Measurements from ENCODE around the gene INPP5A.

INPP5A gene

DNA sequence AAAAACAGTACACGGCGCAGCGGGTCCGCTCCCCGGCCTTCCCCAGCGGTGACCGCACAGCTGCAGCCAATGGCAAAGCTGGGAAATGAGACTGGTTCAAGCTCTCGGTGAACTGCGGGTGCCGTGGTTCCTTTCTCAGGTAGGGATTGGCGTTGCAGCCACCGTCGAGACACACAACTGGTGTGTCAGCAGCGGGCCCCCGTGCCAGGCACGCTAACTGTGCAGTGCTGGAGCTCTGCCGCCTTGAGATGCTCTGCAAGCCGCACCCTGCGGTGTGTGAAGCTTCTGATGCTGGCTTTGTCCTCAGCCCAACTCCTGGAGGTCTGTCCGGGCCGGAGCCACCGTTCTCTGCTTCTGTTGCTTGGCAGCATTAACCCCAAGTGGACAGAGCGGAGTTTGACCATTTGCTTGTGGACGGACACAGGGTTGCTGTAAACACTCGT, 269.0 kb downstream of the INPP5A start:
- Histone ChIP-seq H3K27ac (ENCODE audit: low read depth, low read length) (no peak overlapping the region), H3K4me1 (ENCODE audit: insufficient read depth, low read length) (no peaks in the 10 kb centered on the region), H3K4me3 (ENCODE audit: low read length) (no peak overlapping the region), H3K9me3 (ENCODE audit: insufficient read depth, low read depth, low read length) (0 out of 2 replicates have a peak, but pooled peaks cover 2% of the 10 kb centered on the region), H3K27me3 (ENCODE audit: insufficient read depth, low read length) (no peaks in the 10 kb centered on the region), H3K9ac (ENCODE audit: low read depth, low read length) (no peak overlapping the region), H3K36me3 (ENCODE audit: insufficient read depth, low read length) (no peaks in the 10 kb centered on the region)
- 90% methylated on average over 25 of the region's 25 CpGs for WGBS

DNA sequence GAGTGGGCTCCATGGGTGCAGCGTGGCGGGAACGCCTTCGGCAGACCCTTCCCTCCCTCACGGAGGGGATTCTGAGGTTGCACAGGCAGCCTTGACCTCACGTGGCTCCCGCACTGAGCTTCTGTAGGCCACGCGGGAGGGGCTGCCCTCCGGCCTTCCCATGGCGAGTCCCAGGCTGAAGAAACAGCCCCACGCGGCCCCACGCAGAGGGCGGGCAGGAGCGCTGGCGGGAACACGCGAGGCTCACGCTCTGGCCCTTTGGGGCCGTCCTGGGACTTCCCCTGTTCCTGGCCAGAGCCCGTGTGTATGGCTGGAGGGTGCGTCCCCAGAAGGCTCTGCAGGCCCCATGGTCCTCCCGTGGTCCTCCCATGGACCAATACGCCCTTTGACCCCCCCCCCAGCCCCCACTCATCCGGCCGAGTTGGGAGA, 270.0 kb downstream of the INPP5A start:
- Histone ChIP-seq H3K4me3 (ENCODE audit: low read length) (no peak overlapping the region), H3K9ac (ENCODE audit: low read depth, low read length) (no peak overlapping the region), H3K4me1 (ENCODE audit: insufficient read depth, low read length) (no peaks in the 10 kb centered on the region), H3K36me3 (ENCODE audit: insufficient read depth, low read length) (no peaks in the 10 kb centered on the region), H3K9me3 (ENCODE audit: insufficient read depth, low read depth, low read length) (no peaks in the 10 kb centered on the region), H3K27ac (ENCODE audit: low read depth, low read length) (no peak overlapping the region), H3K27me3 (ENCODE audit: insufficient read depth, low read length) (no peaks in the 10 kb centered on the region)
- WGBS = 94% methylated on average over 27 of the region's 27 CpGs

DNA sequence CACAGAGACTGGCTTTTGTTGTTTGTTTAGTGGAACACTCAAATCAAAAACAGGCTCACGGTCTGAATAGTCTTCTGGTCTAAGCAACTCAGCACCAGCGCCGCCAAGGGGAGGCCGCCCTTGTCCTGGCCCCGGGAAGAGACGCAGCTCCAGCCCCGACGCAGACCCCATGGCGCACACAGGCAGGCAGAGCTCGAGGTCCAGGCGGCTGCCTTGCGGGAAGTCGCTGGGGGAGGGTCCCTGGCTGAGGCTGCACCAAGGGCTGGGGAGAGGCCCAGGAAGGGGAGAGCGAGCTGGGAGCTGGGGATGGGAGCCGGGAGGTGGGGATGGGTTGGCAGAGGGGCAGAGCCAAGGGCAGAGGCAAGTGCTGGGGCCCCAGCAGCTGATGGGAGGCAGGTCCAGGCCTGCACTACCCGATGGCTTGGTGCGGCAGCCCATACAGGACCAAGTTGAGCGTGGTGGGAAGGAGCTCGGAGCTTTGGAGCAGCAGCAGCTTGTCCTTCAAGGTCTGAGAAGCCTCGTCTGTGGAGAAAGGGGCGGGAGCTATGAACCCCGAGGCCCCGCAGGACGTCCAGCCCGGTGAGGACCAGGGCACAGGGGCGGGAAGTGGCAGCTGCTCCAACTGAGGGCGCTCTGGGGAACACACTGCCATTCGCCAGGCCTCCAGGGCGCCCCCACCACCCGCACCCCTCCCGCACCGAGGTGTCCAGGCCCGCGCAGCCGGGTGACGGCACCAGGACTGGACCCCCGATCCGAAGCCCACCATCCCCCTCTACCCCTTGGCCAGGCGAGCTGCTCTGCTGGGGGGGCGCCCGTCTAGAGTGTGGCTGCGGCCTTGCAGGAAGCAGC, 271.0 kb downstream of the INPP5A start:
- no peaks in the 10 kb centered on the region for H3K4me1 ChIP-seq (ENCODE audit: insufficient read depth, low read length)
- H3K4me3 ChIP-seq (ENCODE audit: low read length) = no peak overlapping the region

DNA sequence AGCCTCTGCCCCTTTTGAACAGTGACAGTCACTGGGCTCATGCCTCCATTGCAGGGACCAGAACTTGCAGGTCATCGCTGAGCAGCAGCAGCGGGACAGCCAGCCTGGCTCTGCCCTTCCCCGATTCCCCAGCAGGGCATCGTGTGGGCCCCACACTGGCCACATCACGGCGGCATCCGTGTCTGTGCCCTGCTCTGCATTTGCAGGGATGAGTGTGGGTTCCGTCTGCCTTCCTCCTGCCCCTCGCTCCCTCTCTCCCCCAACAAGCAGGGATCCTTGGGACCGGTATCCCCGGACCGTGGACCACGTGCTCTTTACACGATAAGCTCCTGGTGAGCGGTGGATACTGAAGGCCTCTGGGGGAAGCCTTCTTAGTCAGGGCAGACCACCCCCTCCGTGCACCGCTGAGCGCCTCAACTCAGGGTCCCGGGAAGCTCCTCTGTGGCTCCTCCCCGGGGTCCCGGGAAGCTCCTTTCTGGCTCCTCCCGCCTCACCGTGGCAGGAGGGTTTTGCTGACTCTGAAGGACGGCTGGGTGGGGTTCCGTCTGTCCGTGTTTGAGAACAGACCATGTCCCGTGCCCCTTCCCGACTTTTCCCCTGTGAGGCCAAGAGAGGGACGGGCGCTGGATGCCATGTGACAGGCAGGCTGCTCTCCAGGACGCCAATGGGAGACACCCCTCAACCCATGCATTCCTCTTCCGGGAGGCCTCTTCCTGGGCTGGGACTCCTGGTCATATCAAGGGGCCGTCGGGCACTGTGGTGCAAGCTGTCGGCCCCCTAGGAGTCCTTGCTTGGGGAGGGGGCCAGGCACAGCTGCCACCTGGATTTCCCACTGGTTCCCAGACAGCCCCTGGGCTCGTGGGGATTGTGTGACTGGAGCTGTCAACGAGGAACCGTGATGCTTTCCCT, 271.9 kb downstream of the INPP5A start:
- H3K9ac ChIP-seq (ENCODE audit: low read depth, low read length) = no peak overlapping the region
- WGBS = 93% methylated on average over 38 of the region's 38 CpGs

More for the DNA sequence above, 271.0 kb downstream of the INPP5A start:
- H3K27me3 ChIP-seq (ENCODE audit: insufficient read depth, low read length) = no peaks in the 10 kb centered on the region
- H3K9ac ChIP-seq (ENCODE audit: low read depth, low read length) = no peak overlapping the region
- no peak overlapping the region for H3K27ac ChIP-seq (ENCODE audit: low read depth, low read length)
- 87% methylated on average over 42 of the region's 42 CpGs for WGBS
- H3K36me3 ChIP-seq (ENCODE audit: insufficient read depth, low read length) = no peaks in the 10 kb centered on the region
- H3K9me3 ChIP-seq (ENCODE audit: insufficient read depth, low read depth, low read length) = no peaks in the 10 kb centered on the region

DNA sequence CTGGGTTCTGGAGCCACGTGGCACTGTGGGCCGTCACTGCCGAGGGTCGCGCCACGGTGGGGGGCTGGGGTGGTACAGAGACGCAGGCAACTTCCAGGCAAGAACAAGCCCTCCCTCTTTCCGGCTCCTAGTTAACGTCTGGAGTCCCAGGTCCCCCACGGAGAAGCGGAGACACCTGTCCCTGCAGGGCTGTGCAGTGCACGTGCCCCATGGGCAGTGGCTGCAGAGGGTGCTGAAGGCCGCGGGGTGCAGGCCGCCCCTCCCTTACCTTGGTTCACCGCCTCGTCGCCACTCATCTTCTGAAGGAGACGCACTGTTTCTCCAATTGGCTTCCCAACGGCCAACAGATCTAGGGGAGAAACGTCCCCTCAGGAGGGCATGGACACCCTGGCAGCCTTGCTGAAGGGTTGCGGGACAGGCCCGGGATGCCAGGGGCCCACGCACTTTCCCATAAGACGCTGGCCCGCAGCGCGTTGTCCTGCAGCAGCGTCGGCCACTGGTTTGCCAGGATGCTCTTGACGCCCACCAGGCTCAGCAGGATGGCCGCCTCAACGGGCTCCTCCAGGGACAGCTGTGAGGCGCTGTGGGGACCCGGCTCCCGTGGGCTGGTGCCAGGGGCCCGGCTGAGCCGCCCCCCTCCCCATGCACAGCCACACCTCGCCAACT, 272.7 kb downstream of the INPP5A start:
- Histone ChIP-seq H3K27ac (ENCODE audit: low read depth, low read length) (no peak overlapping the region), H3K4me1 (ENCODE audit: insufficient read depth, low read length) (no peaks in the 10 kb centered on the region), H3K9me3 (ENCODE audit: insufficient read depth, low read depth, low read length) (no peaks in the 10 kb centered on the region), H3K9ac (ENCODE audit: low read depth, low read length) (no peak overlapping the region), H3K36me3 (ENCODE audit: insufficient read depth, low read length) (no peaks in the 10 kb centered on the region), H3K27me3 (ENCODE audit: insufficient read depth, low read length) (no peaks in the 10 kb centered on the region), H3K4me3 (ENCODE audit: low read length) (no peak overlapping the region)
- WGBS = 93% methylated on average over 39 of the region's 39 CpGs

More for the DNA sequence above, 271.9 kb downstream of the INPP5A start:
- Histone ChIP-seq H3K4me3 (ENCODE audit: low read length) (no peak overlapping the region), H3K4me1 (ENCODE audit: insufficient read depth, low read length) (no peaks in the 10 kb centered on the region), H3K27me3 (ENCODE audit: insufficient read depth, low read length) (no peaks in the 10 kb centered on the region), H3K36me3 (ENCODE audit: insufficient read depth, low read length) (no peaks in the 10 kb centered on the region), H3K9me3 (ENCODE audit: insufficient read depth, low read depth, low read length) (no peaks in the 10 kb centered on the region), H3K27ac (ENCODE audit: low read depth, low read length) (no peak overlapping the region)

DNA sequence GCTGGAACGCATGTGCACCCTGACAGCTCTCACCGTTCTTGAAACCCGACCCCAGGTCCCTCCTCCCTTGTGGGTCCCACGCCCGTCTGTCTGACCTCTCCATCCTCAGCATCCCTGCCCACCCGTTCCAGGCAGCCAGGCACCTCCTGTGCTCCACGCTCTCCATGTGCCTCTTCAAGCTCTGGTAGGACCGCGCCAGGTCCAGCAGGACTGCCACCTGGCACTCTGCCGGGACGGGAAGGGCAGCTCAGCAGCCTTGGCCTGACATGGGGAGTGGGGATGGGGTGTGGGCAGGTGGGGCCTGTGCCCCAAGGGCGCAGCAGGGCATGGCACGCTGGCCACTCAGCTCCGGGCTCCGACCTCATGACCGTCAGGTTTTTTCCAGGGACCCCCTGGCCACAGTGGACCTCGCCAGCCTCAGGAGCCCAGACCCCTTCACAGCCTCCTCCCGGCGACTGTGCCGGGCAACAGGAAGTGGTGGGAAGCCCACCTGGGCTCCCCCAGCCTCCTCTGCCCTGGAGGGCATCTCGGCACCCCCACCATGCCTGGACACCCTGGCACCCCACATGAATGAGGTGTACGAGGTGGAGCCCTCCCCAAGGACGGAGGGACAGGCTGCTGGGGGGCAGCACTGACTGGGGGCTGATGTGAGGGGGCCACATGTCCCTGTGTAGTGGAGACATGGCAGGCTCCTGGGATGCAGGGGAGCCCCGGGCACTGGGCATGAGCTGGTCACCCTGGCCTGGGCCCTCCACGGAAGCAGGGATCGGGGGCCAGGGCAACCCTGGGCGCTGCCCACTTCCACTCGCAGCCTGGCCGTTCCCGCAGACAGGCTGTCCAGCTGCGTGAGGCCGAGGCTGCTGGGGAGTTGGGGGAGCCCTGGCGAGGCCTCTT, 273.5 kb downstream of the INPP5A start:
- H3K27ac ChIP-seq (ENCODE audit: low read depth, low read length) = no peak overlapping the region
- no peaks in the 10 kb centered on the region for H3K4me1 ChIP-seq (ENCODE audit: insufficient read depth, low read length)
- H3K9ac ChIP-seq (ENCODE audit: low read depth, low read length) = no peak overlapping the region
- H3K9me3 ChIP-seq (ENCODE audit: insufficient read depth, low read depth, low read length) = no peaks in the 10 kb centered on the region
- H3K4me3 ChIP-seq (ENCODE audit: low read length) = no peak overlapping the region
- H3K27me3 ChIP-seq (ENCODE audit: insufficient read depth, low read length) = no peaks in the 10 kb centered on the region
- 90% methylated on average over 33 of the region's 33 CpGs for WGBS
- H3K36me3 ChIP-seq (ENCODE audit: insufficient read depth, low read length) = no peaks in the 10 kb centered on the region

DNA sequence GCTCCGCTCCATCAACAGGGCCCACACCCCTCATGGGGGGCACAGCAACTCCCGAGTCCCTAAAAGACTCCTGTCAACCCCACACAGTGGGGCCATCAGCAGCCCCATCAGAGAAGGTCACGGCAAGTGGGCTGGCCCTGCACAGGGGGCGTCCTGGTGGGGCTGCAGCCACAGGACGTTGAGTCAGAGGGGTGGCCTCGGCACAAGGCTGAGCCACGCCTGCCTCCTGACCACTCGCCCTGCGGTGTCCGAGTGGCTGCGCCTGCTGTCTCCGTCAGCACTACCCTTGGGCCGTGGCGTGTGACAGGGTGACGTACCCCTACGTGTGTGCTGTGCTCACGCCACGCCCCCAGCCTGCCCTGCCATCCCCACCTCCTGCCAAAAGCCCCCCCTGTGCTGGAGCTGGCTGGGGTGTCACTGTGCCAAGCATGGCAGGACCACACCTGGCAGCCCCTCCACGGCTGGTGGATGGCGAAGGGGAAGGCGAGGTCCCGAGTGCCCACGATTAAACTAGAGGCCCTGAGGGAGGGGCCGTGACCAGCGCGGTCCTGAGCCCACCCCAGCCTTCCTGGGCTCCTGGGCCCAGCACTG, 274.4 kb downstream of the INPP5A start:
- 93% methylated on average over 26 of the region's 26 CpGs for WGBS
- H3K4me3 ChIP-seq (ENCODE audit: low read length) = no peak overlapping the region
- H3K4me1 ChIP-seq (ENCODE audit: insufficient read depth, low read length) = no peaks in the 10 kb centered on the region
- no peak overlapping the region for H3K9ac ChIP-seq (ENCODE audit: low read depth, low read length)
- H3K27ac ChIP-seq (ENCODE audit: low read depth, low read length) = no peak overlapping the region
- no peaks in the 10 kb centered on the region for H3K9me3 ChIP-seq (ENCODE audit: insufficient read depth, low read depth, low read length)
- no peaks in the 10 kb centered on the region for H3K27me3 ChIP-seq (ENCODE audit: insufficient read depth, low read length)
- no peaks in the 10 kb centered on the region for H3K36me3 ChIP-seq (ENCODE audit: insufficient read depth, low read length)

DNA sequence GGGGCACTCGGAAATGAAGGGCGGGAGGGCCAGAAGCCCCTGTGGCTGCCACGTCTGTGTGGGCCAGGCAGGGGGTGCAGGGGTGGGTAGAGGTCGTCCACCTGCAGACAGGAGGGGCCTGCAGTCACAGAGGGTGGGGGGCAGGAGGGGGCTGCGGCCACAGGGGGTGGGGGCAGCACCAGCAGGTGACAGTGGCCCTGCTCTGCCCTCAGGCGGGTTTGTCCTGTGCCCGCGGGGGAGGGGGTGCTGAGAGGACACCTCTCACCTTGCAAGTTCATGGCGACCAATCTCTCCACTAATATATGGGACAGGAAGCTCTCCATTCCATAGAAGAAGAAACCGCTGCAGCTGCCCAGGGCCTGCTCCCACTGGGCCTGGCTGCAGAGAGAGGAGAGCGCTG, 274.9 kb downstream of the INPP5A start:
- no peak overlapping the region for H3K27ac ChIP-seq (ENCODE audit: low read depth, low read length)
- H3K4me1 ChIP-seq (ENCODE audit: insufficient read depth, low read length) = no peaks in the 10 kb centered on the region
- H3K36me3 ChIP-seq (ENCODE audit: insufficient read depth, low read length) = no peaks in the 10 kb centered on the region
- H3K9me3 ChIP-seq (ENCODE audit: insufficient read depth, low read depth, low read length) = no peaks in the 10 kb centered on the region
- WGBS = 85% methylated on average over 11 of the region's 11 CpGs
- no peak overlapping the region for H3K4me3 ChIP-seq (ENCODE audit: low read length)
- no peaks in the 10 kb centered on the region for H3K27me3 ChIP-seq (ENCODE audit: insufficient read depth, low read length)
- H3K9ac ChIP-seq (ENCODE audit: low read depth, low read length) = no peak overlapping the region

DNA sequence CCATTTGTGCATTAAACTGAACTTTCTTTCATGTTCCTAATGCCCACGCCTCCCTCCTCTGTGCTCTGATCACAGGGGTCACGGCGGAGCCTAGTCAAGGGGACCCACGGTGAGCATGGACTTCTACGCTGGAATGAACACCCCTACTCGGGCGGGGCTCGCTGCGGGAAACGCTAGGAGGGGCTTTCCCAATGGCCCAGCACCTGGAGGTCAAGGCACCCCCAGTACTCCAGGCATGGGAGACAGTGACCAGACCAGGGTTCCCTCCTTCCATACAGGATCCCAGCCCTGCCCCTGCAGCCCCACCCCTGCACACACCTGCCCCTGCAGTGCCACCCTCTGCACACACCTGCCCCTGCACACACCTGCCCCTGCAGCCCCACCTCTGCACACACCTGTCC, 275.4 kb downstream of the INPP5A start:
- WGBS = 91% methylated on average over 10 of the region's 10 CpGs
- Histone ChIP-seq H3K27ac (ENCODE audit: low read depth, low read length) (no peak overlapping the region), H3K4me1 (ENCODE audit: insufficient read depth, low read length) (no peaks in the 10 kb centered on the region), H3K9ac (ENCODE audit: low read depth, low read length) (no peak overlapping the region), H3K9me3 (ENCODE audit: insufficient read depth, low read depth, low read length) (no peaks in the 10 kb centered on the region), H3K4me3 (ENCODE audit: low read length) (no peak overlapping the region), H3K27me3 (ENCODE audit: insufficient read depth, low read length) (no peaks in the 10 kb centered on the region), H3K36me3 (ENCODE audit: insufficient read depth, low read length) (no peaks in the 10 kb centered on the region)

Data from HUES64 (cell line).